Naive thymus-derived CD4-positive, alpha-beta T cell (primary cell): ENCODE measurements around the gene ANO1. TPM values are rescaled to one million over a fixed set of nuclear protein-coding genes. Genes with fewer than 3 reads are reported as not detected.

ENCODE experiments used
- ATAC-seq: fragments of 150-1000 bp; cut with Tn5 transposase; 2 replicates; pipeline ENCODE4 v1.10.0; 2021; ENCODE audit warnings: mild to moderate bottlenecking, moderate library complexity
- CTCF ChIA-PET: fragments of 350-600 bp; sonication (Branson Sonifier 250); formaldehyde crosslinking; loops from one replicate; lab custom pipeline; 2021; ENCODE audit warnings: antibody characterized with exemption; lab: Charles Lee
- POLR2A ChIA-PET: fragments of 350-600 bp; sonication (Branson Sonifier 250); formaldehyde crosslinking; loops from one replicate; lab custom pipeline; 2021; ENCODE audit warnings: antibody characterized with exemption, inconsistent platforms; lab: Charles Lee
- DNase-seq, 9 donors: peaks; one replicate each; pipeline versions ENCODE4 v3.0.0 to v3.0.0-alpha.2; 2020 to 2022; ENCODE audit warnings: mixed read lengths in 1 of 9
- H3K27ac ChIP-seq: one replicate; pipeline ENCODE4 v1.7.0; 2013; ENCODE audit warnings: mild to moderate bottlenecking, low read depth, low read length, moderate library complexity
- H3K27me3 ChIP-seq, 2 donors: one replicate each; pipeline ENCODE4 v1.7.0; 2013; ENCODE audit warnings: low read length in 2 of 2, mild to moderate bottlenecking in 2 of 2, moderate library complexity in 2 of 2; ENCODE audit not compliant: control insufficient read depth in 2 of 2, insufficient read depth in 2 of 2
- H3K36me3 ChIP-seq, 3 experiments: 1 replicate in 2 of 3; 2 replicates in 1 of 3; pipeline ENCODE4 v1.7.0; 2013; ENCODE audit warnings: low read length in 3 of 3, mild to moderate bottlenecking in 3 of 3, moderate library complexity in 1 of 3; ENCODE audit not compliant: insufficient read depth in 3 of 3, control insufficient read depth in 2 of 3
- H3K4me1 ChIP-seq, 2 donors: one replicate each; pipeline ENCODE4 v1.7.0; 2013; ENCODE audit warnings: low read length in 2 of 2, mild to moderate bottlenecking in 2 of 2, moderate library complexity in 1 of 2; ENCODE audit not compliant: control insufficient read depth in 2 of 2, insufficient read depth in 2 of 2
- H3K4me3 ChIP-seq: 2 replicates; pipeline ENCODE4 v1.7.0; 2013; ENCODE audit warnings: mild to moderate bottlenecking, low read length
- H3K9me3 ChIP-seq, 3 experiments: 1 replicate in 2 of 3; 2 replicates in 1 of 3; pipeline ENCODE4 v1.7.0; 2013; ENCODE audit warnings: low read length in 3 of 3; ENCODE audit not compliant: control insufficient read depth in 2 of 3
- H3K27ac Mint-ChIP-seq, 9 donors: one replicate each; pipeline ENCODE4 v1.8.0; 2020 to 2022; ENCODE audit warnings: mixed read lengths in 9 of 9, mild to moderate bottlenecking in 8 of 9, moderate library complexity in 5 of 9, inconsistent platforms in 2 of 9
- H3K27me3 Mint-ChIP-seq, 5 donors: one replicate each; pipeline ENCODE4 v1.8.0; 2021 to 2022; ENCODE audit warnings: mixed read lengths in 5 of 5, mild to moderate bottlenecking in 1 of 5
- H3K36me3 Mint-ChIP-seq, 5 donors: one replicate each; pipeline ENCODE4 v1.8.0; 2020 to 2022; ENCODE audit warnings: mixed read lengths in 5 of 5, mild to moderate bottlenecking in 3 of 5, inconsistent platforms in 1 of 5
- H3K4me1 Mint-ChIP-seq, 7 donors: one replicate each; pipeline ENCODE4 v1.8.0; 2020 to 2022; ENCODE audit warnings: mixed read lengths in 7 of 7, mild to moderate bottlenecking in 3 of 7, inconsistent platforms in 1 of 7
- H3K4me3 Mint-ChIP-seq, 10 donors: one replicate each; pipeline ENCODE4 v1.8.0; 2020 to 2022; ENCODE audit warnings: mild to moderate bottlenecking in 10 of 10, mixed read lengths in 10 of 10, moderate library complexity in 6 of 10, inconsistent platforms in 2 of 10
- H3K9me3 Mint-ChIP-seq, 11 donors: one replicate each; pipeline ENCODE4 v1.8.0; 2020 to 2022; ENCODE audit warnings: mixed read lengths in 11 of 11, mild to moderate bottlenecking in 4 of 11, inconsistent platforms in 1 of 11, moderate library complexity in 1 of 11
- intact Hi-C, 2 donors: fragments of 100-400 bp; cut with micrococcal nuclease; formaldehyde crosslinking; loops; one replicate each; pipeline ENCODE4 v1.15.1; 2023
- polyA plus RNA-seq, 2 donors: library from polyadenylated mRNA; unstranded; fragments of 300-500 nt; fragmentation: Illumina TruSeq; gene quantifications; one replicate each; pipeline ENCODE4 v1.2.3, GENCODE V29; 2021
- total RNA-seq, 6 experiments: library from RNA in 5 of 6; stranded (reverse) in 5 of 6; gene quantifications; 1 replicate in 5 of 6; 2 replicates in 1 of 6; pipeline ENCODE4 v1.2.3 and lab custom pipeline; 2021 to 2026

The ANO1 gene
- total and polyA plus RNA-seq, 7 experiments from 2014 or later = not detected

DNA sequence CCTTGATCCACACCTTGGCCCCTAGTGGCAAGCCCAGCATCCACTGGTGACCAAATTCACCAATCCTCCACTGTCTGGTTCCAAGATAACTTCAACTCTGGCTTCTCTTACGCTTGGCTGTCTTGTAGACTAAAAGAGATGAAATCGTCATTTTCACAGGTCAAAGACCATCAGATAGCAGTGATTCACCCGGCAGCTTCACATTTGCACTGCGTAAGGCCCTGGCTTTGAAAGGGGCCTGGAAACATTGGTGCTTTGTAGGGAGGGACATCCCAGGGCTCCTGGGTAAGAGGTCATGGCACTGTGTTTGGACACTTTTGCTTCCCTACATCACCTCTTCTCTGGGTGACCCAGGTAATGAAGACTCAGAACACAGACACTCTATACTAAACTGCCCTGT is 94.9 kb downstream of the ANO1 start:
- H3K4me1 ChIP-seq = no peaks in the 10 kb centered on the region
- H3K4me3 ChIP-seq = no peak overlapping the region
- intact Hi-C loops = no loop called here
- no peaks in the 10 kb centered on the region for H3K9me3 ChIP-seq
- no peak overlapping the region for H3K27ac ChIP-seq
- no peak overlapping the region for H3K27ac Mint-ChIP-seq
- DNase-seq (no peak), ATAC-seq (no peak)
- no peaks in the 10 kb centered on the region for H3K36me3 Mint-ChIP-seq
- H3K27me3 ChIP-seq = no peaks in the 10 kb centered on the region
- H3K4me1 Mint-ChIP-seq = no peaks in the 10 kb centered on the region
- H3K9me3 Mint-ChIP-seq = no peaks in the 10 kb centered on the region
- CTCF ChIA-PET = no interaction called here
- POLR2A ChIA-PET = no interaction called here
- H3K4me3 Mint-ChIP-seq = no peak overlapping the region
- no peaks in the 10 kb centered on the region for H3K36me3 ChIP-seq
- peaks cover 0 to 7% (median 0%) of the 10 kb centered on the region in 5 donors for H3K27me3 Mint-ChIP-seq

DNA sequence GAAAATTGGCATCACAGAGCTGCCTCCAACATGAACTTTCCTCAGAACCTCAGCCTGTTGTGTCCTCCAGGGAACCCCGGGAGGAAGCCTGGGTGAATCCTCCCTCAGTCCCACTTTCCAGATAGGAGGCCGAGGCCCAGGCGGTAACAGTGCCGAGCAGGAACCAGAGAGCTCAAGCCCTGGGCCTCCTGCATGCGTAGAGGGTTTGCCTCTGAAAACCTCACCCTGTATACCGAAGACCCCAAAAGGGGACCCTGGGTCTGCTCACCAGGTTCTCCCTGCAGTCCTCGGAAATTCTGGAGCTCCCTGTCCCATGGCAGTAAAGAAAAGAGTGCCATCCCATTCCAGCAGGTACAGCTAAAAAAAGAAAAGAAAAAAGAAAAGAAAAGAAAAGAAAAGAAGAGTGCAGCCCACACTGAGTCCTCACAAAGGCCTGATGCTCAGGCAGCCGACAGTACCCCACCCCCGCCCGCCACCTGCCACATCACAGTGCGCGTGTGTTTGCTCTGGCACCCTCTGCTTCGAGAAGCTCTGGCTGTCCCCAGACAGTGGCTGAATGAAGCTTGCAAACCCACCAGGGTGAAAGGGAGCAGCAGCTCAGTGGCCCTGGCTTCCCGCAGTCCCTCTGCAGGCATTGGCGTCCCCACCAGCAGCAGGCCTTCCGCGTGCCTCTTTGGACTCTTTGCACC is 96.6 kb downstream of the ANO1 start:
- CTCF ChIA-PET = interaction anchor here (0.6 kb wide), 1 partner anchor 247 kb away, joined by 3 read pairs; no protein-coding TSS in a partner anchor
- POLR2A ChIA-PET = interaction anchor here (0.6 kb wide), 1 partner anchor 124 kb away, joined by 3 read pairs; no protein-coding TSS in a partner anchor
- ATAC-seq (no peak), DNase-seq (no peak)
- Histone ChIP-seq H3K27ac (no peak overlapping the region), H3K9me3 (no peaks in the 10 kb centered on the region), H3K4me3 (no peak overlapping the region), H3K27me3 (no peaks in the 10 kb centered on the region), H3K4me1 (no peaks in the 10 kb centered on the region), H3K36me3 (no peaks in the 10 kb centered on the region)
- Mint-ChIP-seq H3K4me3 (no peak overlapping the region), H3K27me3 (no peaks in the 10 kb centered on the region), H3K36me3 (no peaks in the 10 kb centered on the region), H3K4me1 (no peaks in the 10 kb centered on the region), H3K9me3 (no peaks in the 10 kb centered on the region), H3K27ac (peak overlapping the region in 1 of 9 donors; percentile 57)
- intact Hi-C loops = no loop called here

DNA sequence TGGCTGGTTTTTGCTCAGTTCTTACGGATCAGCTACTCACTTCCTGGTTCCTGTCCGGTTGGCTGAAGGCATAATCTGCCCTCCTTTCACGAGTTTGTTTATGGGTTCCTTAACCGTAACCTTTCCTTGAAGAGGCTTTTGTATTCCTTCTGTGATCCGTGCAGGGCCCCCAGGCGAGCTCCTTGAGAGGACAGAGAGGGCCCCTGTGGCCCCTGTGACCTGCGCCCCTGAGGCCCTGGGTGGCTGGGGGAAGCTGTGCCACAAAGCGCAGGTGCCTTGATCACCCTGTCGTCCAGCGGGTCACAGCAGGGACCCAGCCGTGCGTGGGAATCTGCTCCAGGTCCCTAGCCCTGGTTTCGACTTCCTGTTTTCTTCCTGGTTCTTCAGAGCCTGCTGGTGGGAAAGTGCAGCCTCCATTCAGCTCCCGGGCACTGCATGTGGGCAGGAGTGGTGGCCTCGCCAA is 97.2 kb downstream of the ANO1 start:
- DNase-seq (no peak), ATAC-seq (no peak)
- Mint-ChIP-seq H3K27ac (peak overlapping the region in 1 of 9 donors; percentile 57), H3K36me3 (no peaks in the 10 kb centered on the region), H3K27me3 (no peaks in the 10 kb centered on the region), H3K4me3 (no peak overlapping the region), H3K9me3 (no peaks in the 10 kb centered on the region), H3K4me1 (no peaks in the 10 kb centered on the region)
- Histone ChIP-seq H3K4me1 (no peaks in the 10 kb centered on the region), H3K27me3 (no peaks in the 10 kb centered on the region), H3K4me3 (no peak overlapping the region), H3K36me3 (no peaks in the 10 kb centered on the region), H3K27ac (no peak overlapping the region), H3K9me3 (no peaks in the 10 kb centered on the region)
- ChIA-PET POLR2A (no interaction called here), CTCF (interaction anchor here (0.6 to 0.8 kb wide), 2 partner anchors 248 to 927 kb away, joined by 3 read pairs; no protein-coding TSS in a partner anchor)
- intact Hi-C loops = no loop called here

DNA sequence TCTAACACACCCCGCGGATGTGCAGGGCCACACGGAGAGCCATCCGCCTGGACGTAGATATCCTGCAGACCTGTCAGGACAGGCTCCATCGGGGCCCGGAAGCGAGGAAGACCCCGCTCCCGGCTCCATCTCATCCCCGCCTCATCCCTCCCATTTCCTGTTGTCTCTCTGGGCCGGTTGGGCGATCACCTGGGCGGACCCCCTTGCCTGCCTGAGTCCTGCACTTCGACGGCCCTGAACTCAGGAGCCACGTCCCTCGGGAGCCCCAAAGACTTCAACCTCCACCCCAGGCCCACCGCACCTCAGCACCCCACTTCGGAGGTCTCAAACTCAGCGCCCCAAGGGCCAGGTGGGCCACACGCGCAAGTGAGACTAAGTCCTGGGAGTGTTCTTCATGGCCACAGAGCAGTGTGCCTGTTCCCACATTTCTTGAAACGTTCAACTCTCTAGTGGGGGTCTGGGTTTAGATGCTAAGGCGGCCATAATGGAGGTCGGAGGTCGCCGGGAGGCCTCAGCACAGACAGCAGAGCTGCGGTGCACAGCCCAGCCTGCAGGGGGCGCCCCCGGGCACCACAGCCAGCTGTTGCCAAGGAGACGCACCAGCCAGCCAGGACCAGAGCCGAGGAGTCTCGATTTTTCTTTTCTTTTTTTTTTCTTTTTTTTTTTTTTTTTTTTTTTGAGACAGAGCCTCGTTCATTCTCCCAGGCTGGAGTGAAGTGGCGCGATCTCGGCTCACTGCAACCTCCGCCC is 99.0 kb downstream of the ANO1 start:
- Histone ChIP-seq H3K9me3 (no peaks in the 10 kb centered on the region), H3K4me3 (no peak overlapping the region), H3K27me3 (no peaks in the 10 kb centered on the region), H3K36me3 (no peaks in the 10 kb centered on the region), H3K27ac (no peak overlapping the region), H3K4me1 (no peaks in the 10 kb centered on the region)
- Mint-ChIP-seq H3K4me1 (no peaks in the 10 kb centered on the region), H3K4me3 (no peak overlapping the region), H3K36me3 (no peaks in the 10 kb centered on the region), H3K9me3 (no peaks in the 10 kb centered on the region), H3K27me3 (no peaks in the 10 kb centered on the region), H3K27ac (no peak overlapping the region)
- ChIA-PET POLR2A (no interaction called here), CTCF (interaction anchor here (0.6 kb wide), 1 partner anchor 94 kb away, joined by 3 read pairs; no protein-coding TSS in a partner anchor)
- DNase-seq = peak; percentile 29 to 62 (median 40)
- peak; percentile 82 for ATAC-seq
- intact Hi-C loops = no loop called here

DNA sequence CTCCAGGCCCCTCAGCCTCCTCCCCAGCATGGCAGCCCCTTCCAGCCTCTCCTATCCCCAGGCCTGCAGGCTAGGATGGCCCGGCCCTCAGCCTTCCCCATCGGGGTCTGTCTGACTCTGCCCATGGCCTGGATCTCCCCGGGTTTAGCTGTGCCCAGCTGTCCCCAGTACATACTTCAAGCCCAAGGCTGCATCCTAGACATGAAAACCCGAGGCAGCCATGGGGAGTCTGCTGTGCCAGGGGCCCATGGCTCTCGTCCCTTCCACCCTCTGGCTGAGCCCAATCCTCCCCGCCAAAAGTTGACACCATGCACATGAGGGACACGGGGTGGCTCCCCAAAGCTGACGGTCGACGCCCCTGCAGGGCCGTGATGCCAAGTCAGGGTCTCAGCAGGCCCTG is 102.8 kb downstream of the ANO1 start:
- DNase-seq (no peak), ATAC-seq (no peak)
- Mint-ChIP-seq H3K27me3 (peaks cover 0 to 2% (median 0%) of the 10 kb centered on the region in 5 donors), H3K36me3 (no peaks in the 10 kb centered on the region), H3K27ac (no peak overlapping the region), H3K4me1 (no peaks in the 10 kb centered on the region), H3K9me3 (peaks cover 0 to 1% (median 0%) of the 10 kb centered on the region in 11 donors), H3K4me3 (no peak overlapping the region)
- Histone ChIP-seq H3K4me3 (no peak overlapping the region), H3K4me1 (no peaks in the 10 kb centered on the region), H3K36me3 (no peaks in the 10 kb centered on the region), H3K27ac (no peak overlapping the region), H3K27me3 (no peaks in the 10 kb centered on the region), H3K9me3 (no peaks in the 10 kb centered on the region)
- ChIA-PET CTCF (no interaction called here), POLR2A (no interaction called here)
- intact Hi-C loops = no loop called here

DNA sequence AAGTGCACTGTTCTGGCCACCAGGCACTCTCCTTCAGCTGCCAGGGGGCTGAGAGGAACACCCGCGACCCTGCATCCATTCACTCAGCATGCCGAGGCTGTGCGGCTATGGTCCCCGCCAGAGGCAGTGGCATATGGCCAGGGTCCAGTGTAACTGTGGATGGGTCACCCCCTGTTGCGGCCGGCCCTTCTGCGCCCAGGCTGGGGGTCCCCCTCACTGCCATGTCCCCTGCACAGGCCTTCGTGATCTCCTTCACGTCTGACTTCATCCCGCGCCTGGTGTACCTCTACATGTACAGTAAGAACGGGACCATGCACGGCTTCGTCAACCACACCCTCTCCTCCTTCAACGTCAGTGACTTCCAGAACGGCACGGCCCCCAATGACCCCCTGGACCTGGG is 104.1 kb downstream of the ANO1 start:
- Histone ChIP-seq H3K9me3 (no peaks in the 10 kb centered on the region), H3K36me3 (no peaks in the 10 kb centered on the region), H3K4me3 (no peak overlapping the region), H3K27ac (no peak overlapping the region), H3K27me3 (no peaks in the 10 kb centered on the region), H3K4me1 (no peaks in the 10 kb centered on the region)
- intact Hi-C loops = no loop called here
- ATAC-seq (no peak), DNase-seq (no peak)
- POLR2A ChIA-PET = no interaction called here
- no peaks in the 10 kb centered on the region for H3K4me1 Mint-ChIP-seq
- CTCF ChIA-PET = no interaction called here
- H3K27ac Mint-ChIP-seq = no peak overlapping the region
- H3K36me3 Mint-ChIP-seq = no peaks in the 10 kb centered on the region
- peaks cover 0 to 5% (median 0%) of the 10 kb centered on the region in 5 donors for H3K27me3 Mint-ChIP-seq
- H3K4me3 Mint-ChIP-seq = no peak overlapping the region
- H3K9me3 Mint-ChIP-seq = peaks cover 0 to 1% (median 0%) of the 10 kb centered on the region in 11 donors
